HCT116 (cell line): ENCODE data around the gene ELF1. TPM values are rescaled to one million over a fixed set of nuclear protein-coding genes. Genes with fewer than 3 reads are reported as not detected.

ENCODE experiments used
- ATAC-seq: fragments of 200-7000 bp; cut with Tn5 transposase; 2 replicates; pipeline ENCODE4 v1.9.1; 2020; ENCODE audit warnings: mild to moderate bottlenecking, moderate library complexity
- BruUV-seq: library from RNA; stranded (reverse); fragments of 400-500 nt; replicated peaks from 2 replicates; lab custom pipeline; 2021; lab: Mats Ljungman, UMichigan
- CTCF ChIA-PET: fragments of 300-600 bp; sonication (Branson Sonifier 250); formaldehyde crosslinking; loops from one replicate; lab custom pipeline; 2021; ENCODE audit warnings: antibody characterized with exemption; lab: Charles Lee
- POLR2A ChIA-PET: fragments of 300-600, 350-600 bp; sonication (Branson Sonifier 250); formaldehyde crosslinking; loops from one replicate; lab custom pipeline; 2021; ENCODE audit warnings: antibody characterized with exemption; lab: Charles Lee
- RAD21 ChIA-PET, 2 experiments: fragments of 300-600 bp; sonication (Branson Sonifier 250); formaldehyde crosslinking; loops; one replicate each; lab custom pipeline; 2023; ENCODE audit warnings: low total read pairs in 2 of 2; ENCODE audit not compliant: uncharacterized antibody in 2 of 2, unreplicated experiment in 2 of 2, low non-redundant PET in 1 of 2; lab: Charles Lee
- DNase-seq: peaks from one replicate; pipeline ENCODE4 v3.0.0-alpha.2; 2010; ENCODE audit warnings: low read depth, low spot score
- H2AFZ ChIP-seq: fragments of 200-600 bp; shearing (Covaris generic), sonication (generic); 2 replicates; pipeline ENCODE4 v1.6.1; 2017; ENCODE audit warnings: low read depth, mixed run types, mixed read lengths, antibody characterized with exemption, low read length; ENCODE audit not compliant: poor library complexity, severe bottlenecking
- H3K27ac ChIP-seq: 2 replicates; pipeline ENCODE4 v1.5.1; 2012; ENCODE audit warnings: low read depth, low read length
- H3K27me3 ChIP-seq: fragments of 200-600 bp; sonication (generic); 2 replicates; pipeline ENCODE4 v1.6.1; 2016; ENCODE audit warnings: mixed run types, low read length, mixed read lengths; ENCODE audit not compliant: insufficient read depth
- H3K36me3 ChIP-seq, 2 experiments: fragments of 200-500 bp in 1 of 2; fragments of 200-600 bp in 1 of 2; sonication (Bioruptor generic) in 1 of 2; sonication (generic) in 1 of 2; 2 replicates each; pipeline versions ENCODE4 v1.5.1 to v1.6.1; 2014 to 2016; ENCODE audit warnings: low read length in 2 of 2, inconsistent platforms in 1 of 2, mixed read lengths in 1 of 2, mixed run types in 1 of 2; ENCODE audit not compliant: insufficient read depth in 2 of 2, control insufficient read depth in 1 of 2
- H3K4me1 ChIP-seq, 2 experiments: fragments of 200-600 bp in 1 of 2; sonication (generic) in 1 of 2; 2 replicates each; pipeline versions ENCODE4 v1.5.1 to v1.6.1; 2012 to 2017; ENCODE audit warnings: low read length in 2 of 2, inconsistent platforms in 1 of 2, mild to moderate bottlenecking in 1 of 2, mixed read lengths in 1 of 2, mixed run types in 1 of 2, moderate library complexity in 1 of 2; ENCODE audit not compliant: insufficient read depth in 2 of 2, control insufficient read depth in 1 of 2
- H3K4me2 ChIP-seq: fragments of 200-600 bp; sonication (generic); 2 replicates; pipeline ENCODE4 v1.6.1; 2017; ENCODE audit warnings: mixed run types, low read length, mixed read lengths
- H3K4me3 ChIP-seq, 2 experiments: fragments of 200-600 bp in 1 of 2; sonication (generic) in 1 of 2; replicated peaks in 1 of 2; 2 replicates each; pipeline ENCODE4 v1.5.1; 2011 to 2016; ENCODE audit warnings: low read length in 2 of 2, control low read depth in 1 of 2, low read depth in 1 of 2, mild to moderate bottlenecking in 1 of 2, mixed read lengths in 1 of 2, mixed run types in 1 of 2
- H3K79me2 ChIP-seq: fragments of 200-600 bp; sonication (generic); 2 replicates; pipeline ENCODE4 v1.6.1; 2017; ENCODE audit warnings: mild to moderate bottlenecking, mixed run types, low read length, moderate library complexity, mixed read lengths; ENCODE audit not compliant: insufficient read depth
- H3K9ac ChIP-seq: fragments of 200-600 bp; sonication (generic); 2 replicates; pipeline ENCODE4 v1.6.1; 2016; ENCODE audit warnings: low read length, mixed read lengths
- H3K9me2 ChIP-seq: fragments of 200-600 bp; sonication (generic), shearing (Covaris generic); 2 replicates; pipeline ENCODE4 v1.6.1; 2017; ENCODE audit warnings: mixed run types, mild to moderate bottlenecking, moderate library complexity; ENCODE audit not compliant: insufficient read depth
- H3K9me3 ChIP-seq, 2 experiments: fragments of 200-500 bp in 1 of 2; fragments of 200-600 bp in 1 of 2; sonication (Bioruptor generic) in 1 of 2; sonication (generic) in 1 of 2; 2 replicates each; pipeline ENCODE4 v1.6.1; 2014 to 2017; ENCODE audit warnings: low read length in 2 of 2, mixed read lengths in 2 of 2, inconsistent platforms in 1 of 2, low read depth in 1 of 2, mild to moderate bottlenecking in 1 of 2, mixed run types in 1 of 2, moderate library complexity in 1 of 2; ENCODE audit not compliant: control insufficient read depth in 1 of 2, insufficient read depth in 1 of 2
- H4K20me1 ChIP-seq: fragments of 200-600 bp; sonication (generic), shearing (Covaris generic); 2 replicates; pipeline ENCODE4 v1.6.1; 2017; ENCODE audit warnings: mixed run types, mild to moderate bottlenecking, moderate library complexity; ENCODE audit not compliant: insufficient read depth
- CBX3 ChIP-seq: IDR thresholded peaks from 2 replicates; pipeline ENCODE4 v1.6.1; 2012; ENCODE audit warnings: low read depth
- CEBPB ChIP-seq: IDR thresholded peaks from 2 replicates; pipeline ENCODE4 v1.6.1; 2012; ENCODE audit warnings: low read depth
- EGR1 ChIP-seq: IDR thresholded peaks from 2 replicates; pipeline ENCODE4 v1.6.1; 2012; ENCODE audit warnings: low read depth
- ELF1 ChIP-seq: IDR thresholded peaks from 2 replicates; pipeline ENCODE4 v1.6.1; 2012; ENCODE audit warnings: low read depth, borderline replicate concordance
- EZH2 ChIP-seq: fragments of 200-600 bp; sonication (generic); IDR thresholded peaks from 2 replicates; pipeline ENCODE4 v1.6.1; 2017; ENCODE audit warnings: antibody characterized with exemption, mixed run types
- FOSL1 ChIP-seq: IDR thresholded peaks from 2 replicates; pipeline ENCODE4 v1.6.1; 2012; ENCODE audit warnings: low read depth
- JUND ChIP-seq: IDR thresholded peaks from 2 replicates; pipeline ENCODE4 v1.6.1; 2012
- POLR2A ChIP-seq: IDR thresholded peaks from 2 replicates; pipeline ENCODE4 v1.7.0; 2011; ENCODE audit warnings: borderline replicate concordance; ENCODE audit not compliant: insufficient read depth, insufficient read length; ENCODE audit errors: extremely low read depth
- SIN3A ChIP-seq: IDR thresholded peaks from 2 replicates; pipeline ENCODE4 v1.6.1; 2012; ENCODE audit warnings: low read depth
- SRF ChIP-seq: IDR thresholded peaks from 2 replicates; pipeline ENCODE4 v1.6.1; 2012; ENCODE audit warnings: low read depth
- TCF7L2 ChIP-seq: IDR thresholded peaks from 2 replicates; pipeline ENCODE4 v1.7.0; 2011; ENCODE audit warnings: borderline replicate concordance, inconsistent platforms; ENCODE audit not compliant: insufficient read depth, insufficient read length; ENCODE audit errors: extremely low read depth
- YY1 ChIP-seq: IDR thresholded peaks from 2 replicates; pipeline ENCODE4 v1.6.1; 2011; ENCODE audit warnings: low read length, low read depth, moderate library complexity, mild to moderate bottlenecking; ENCODE audit not compliant: insufficient replicate concordance; ENCODE audit errors: extremely low read depth
- ZFX ChIP-seq: fragments of 450-650 bp; IDR thresholded peaks from 2 replicates; pipeline ENCODE4 v1.6.1; 2017
- intact Hi-C: fragments of 100-400 bp; cut with micrococcal nuclease; formaldehyde crosslinking; loops from 2 replicates; pipeline ENCODE4 v1.10.0; 2022
- total RNA-seq: library from RNA; stranded (reverse); gene quantifications from one replicate; pipeline ENCODE4 v1.2.1, GENCODE V29; 2021; ENCODE audit not compliant: unreplicated experiment
- TF ChIP-seq, protein P1 (sequence below): IDR thresholded peaks from 2 replicates; pipeline ENCODE4 v1.6.1; 2012; ENCODE audit warnings: low read depth
- TF ChIP-seq, protein P2 (sequence below), 3 experiments: fragments of 200-600 bp in 1 of 3; sonication (generic) in 1 of 3; IDR thresholded peaks in 2 of 3; conservative IDR thresholded peaks in 1 of 3; 2 replicates each; pipeline ENCODE4 v1.5.1; 2012 to 2017; ENCODE audit warnings: low read depth in 2 of 3, low read length in 2 of 3, antibody characterized with exemption in 1 of 3, borderline replicate concordance in 1 of 3, control low read depth in 1 of 3, mild to moderate bottlenecking in 1 of 3, mixed read lengths in 1 of 3, mixed run types in 1 of 3, moderate library complexity in 1 of 3; ENCODE audit not compliant: insufficient read depth in 1 of 3
- TF ChIP-seq, protein P3 (sequence below): IDR thresholded peaks from 2 replicates; pipeline ENCODE4 v1.6.1; 2012
- TF ChIP-seq, protein P4 (sequence below): IDR thresholded peaks from 2 replicates; pipeline ENCODE4 v1.6.1; 2012

The ELF1 gene
- total RNA-seq, 1 experiment from 2014 or later = 30.0 TPM

DNA sequence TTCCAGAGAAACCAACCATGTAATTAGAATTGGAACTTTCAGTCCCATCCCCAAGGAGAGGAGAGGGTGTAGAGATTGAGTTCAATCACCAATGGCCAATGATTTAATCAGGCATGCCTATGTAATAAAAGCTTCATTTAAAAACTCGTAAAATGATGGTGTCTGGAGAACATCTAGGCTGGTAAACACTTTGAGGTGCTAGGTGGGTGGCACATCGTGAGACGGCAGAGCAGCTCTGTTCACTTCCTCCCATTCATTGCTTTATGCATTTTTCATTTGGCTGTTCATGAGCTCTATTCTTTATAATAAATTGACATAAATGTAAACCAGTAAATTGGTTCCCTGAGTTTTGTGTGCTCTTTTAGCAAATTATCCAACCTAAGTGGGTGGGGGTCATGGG lies 90.1 kb downstream of the ELF1 start:
- no peaks in the 10 kb centered on the region; a peak in 2 of 4 replicates for H3K36me3 ChIP-seq
- no peaks in the 10 kb centered on the region for H3K9me2 ChIP-seq
- RAD21 ChIA-PET = no interaction called here
- TF ChIP-seq, protein P1, sequence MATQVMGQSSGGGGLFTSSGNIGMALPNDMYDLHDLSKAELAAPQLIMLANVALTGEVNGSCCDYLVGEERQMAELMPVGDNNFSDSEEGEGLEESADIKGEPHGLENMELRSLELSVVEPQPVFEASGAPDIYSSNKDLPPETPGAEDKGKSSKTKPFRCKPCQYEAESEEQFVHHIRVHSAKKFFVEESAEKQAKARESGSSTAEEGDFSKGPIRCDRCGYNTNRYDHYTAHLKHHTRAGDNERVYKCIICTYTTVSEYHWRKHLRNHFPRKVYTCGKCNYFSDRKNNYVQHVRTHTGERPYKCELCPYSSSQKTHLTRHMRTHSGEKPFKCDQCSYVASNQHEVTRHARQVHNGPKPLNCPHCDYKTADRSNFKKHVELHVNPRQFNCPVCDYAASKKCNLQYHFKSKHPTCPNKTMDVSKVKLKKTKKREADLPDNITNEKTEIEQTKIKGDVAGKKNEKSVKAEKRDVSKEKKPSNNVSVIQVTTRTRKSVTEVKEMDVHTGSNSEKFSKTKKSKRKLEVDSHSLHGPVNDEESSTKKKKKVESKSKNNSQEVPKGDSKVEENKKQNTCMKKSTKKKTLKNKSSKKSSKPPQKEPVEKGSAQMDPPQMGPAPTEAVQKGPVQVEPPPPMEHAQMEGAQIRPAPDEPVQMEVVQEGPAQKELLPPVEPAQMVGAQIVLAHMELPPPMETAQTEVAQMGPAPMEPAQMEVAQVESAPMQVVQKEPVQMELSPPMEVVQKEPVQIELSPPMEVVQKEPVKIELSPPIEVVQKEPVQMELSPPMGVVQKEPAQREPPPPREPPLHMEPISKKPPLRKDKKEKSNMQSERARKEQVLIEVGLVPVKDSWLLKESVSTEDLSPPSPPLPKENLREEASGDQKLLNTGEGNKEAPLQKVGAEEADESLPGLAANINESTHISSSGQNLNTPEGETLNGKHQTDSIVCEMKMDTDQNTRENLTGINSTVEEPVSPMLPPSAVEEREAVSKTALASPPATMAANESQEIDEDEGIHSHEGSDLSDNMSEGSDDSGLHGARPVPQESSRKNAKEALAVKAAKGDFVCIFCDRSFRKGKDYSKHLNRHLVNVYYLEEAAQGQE = no peak
- no peak for TF ChIP-seq ELF1
- no peak for TF ChIP-seq POLR2A
- TF ChIP-seq, protein P2, sequence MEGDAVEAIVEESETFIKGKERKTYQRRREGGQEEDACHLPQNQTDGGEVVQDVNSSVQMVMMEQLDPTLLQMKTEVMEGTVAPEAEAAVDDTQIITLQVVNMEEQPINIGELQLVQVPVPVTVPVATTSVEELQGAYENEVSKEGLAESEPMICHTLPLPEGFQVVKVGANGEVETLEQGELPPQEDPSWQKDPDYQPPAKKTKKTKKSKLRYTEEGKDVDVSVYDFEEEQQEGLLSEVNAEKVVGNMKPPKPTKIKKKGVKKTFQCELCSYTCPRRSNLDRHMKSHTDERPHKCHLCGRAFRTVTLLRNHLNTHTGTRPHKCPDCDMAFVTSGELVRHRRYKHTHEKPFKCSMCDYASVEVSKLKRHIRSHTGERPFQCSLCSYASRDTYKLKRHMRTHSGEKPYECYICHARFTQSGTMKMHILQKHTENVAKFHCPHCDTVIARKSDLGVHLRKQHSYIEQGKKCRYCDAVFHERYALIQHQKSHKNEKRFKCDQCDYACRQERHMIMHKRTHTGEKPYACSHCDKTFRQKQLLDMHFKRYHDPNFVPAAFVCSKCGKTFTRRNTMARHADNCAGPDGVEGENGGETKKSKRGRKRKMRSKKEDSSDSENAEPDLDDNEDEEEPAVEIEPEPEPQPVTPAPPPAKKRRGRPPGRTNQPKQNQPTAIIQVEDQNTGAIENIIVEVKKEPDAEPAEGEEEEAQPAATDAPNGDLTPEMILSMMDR (IDR thresholded peaks at IDR 0.05 in 2 of 3, conservative IDR thresholded peaks at IDR 0.05 in 1 of 3; ENCODE audit: borderline replicate concordance in 1 of 3, insufficient read depth in 1 of 3, low read depth in 2 of 3, low read length in 2 of 3) = no peak
- TF ChIP-seq CEBPB = no peak
- TF ChIP-seq, protein P3, sequence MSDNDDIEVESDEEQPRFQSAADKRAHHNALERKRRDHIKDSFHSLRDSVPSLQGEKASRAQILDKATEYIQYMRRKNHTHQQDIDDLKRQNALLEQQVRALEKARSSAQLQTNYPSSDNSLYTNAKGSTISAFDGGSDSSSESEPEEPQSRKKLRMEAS = no peak
- no peak for TF ChIP-seq FOSL1
- TF ChIP-seq YY1 = no peak
- no peak for TF ChIP-seq EZH2
- no peak for TF ChIP-seq JUND
- TF ChIP-seq TCF7L2 = no peak
- TF ChIP-seq, protein P4, sequence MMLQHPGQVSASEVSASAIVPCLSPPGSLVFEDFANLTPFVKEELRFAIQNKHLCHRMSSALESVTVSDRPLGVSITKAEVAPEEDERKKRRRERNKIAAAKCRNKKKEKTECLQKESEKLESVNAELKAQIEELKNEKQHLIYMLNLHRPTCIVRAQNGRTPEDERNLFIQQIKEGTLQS = no peak
- no peak for TF ChIP-seq SRF
- no peak for TF ChIP-seq ZFX
- no peak for TF ChIP-seq SIN3A
- TF ChIP-seq EGR1 = no peak
- no peak for TF ChIP-seq CBX3
- TF ChIP-seq, all 23 proteins: peak for 0
- no peak overlapping the region for H3K27ac ChIP-seq
- ATAC-seq (no peak), DNase-seq (no peak)
- no peaks in the 10 kb centered on the region for H3K4me1 ChIP-seq
- POLR2A ChIA-PET = no interaction called here
- no peak overlapping the region for H2AFZ ChIP-seq
- intact Hi-C loops = no loop called here
- no peaks in the 10 kb centered on the region for H3K27me3 ChIP-seq
- H3K9ac ChIP-seq = no peak overlapping the region
- no peaks in the 10 kb centered on the region for H3K9me3 ChIP-seq
- no peaks in the 10 kb centered on the region for H4K20me1 ChIP-seq
- BruUV-seq = no TSS peak
- CTCF ChIA-PET = no interaction called here
- no peak overlapping the region for H3K4me2 ChIP-seq
- no peaks in the 10 kb centered on the region for H3K79me2 ChIP-seq
- H3K4me3 ChIP-seq = no peak overlapping the region
